ENCODE data around the gene SHC4.
A peak's percentile ranks its signal among the peaks of the same experiment; 100 is the strongest.

SHC4 gene

GRCh38 chr15:48833526-48834239 is 130.0 kb downstream of the SHC4 start:
- no peak for DNase-seq

GRCh38 chr15:48832648-48833047 is 131.1 kb downstream of the SHC4 start:
- DNase-seq, result no peak

- no peak for DNase-seq
Measured at GRCh38 chr15:48828906-48829305, 134.8 kb downstream of the SHC4 start.

- DNase-seq, result no peak
Measured at GRCh38 chr15:48828471-48828870, 135.2 kb downstream of the SHC4 start.

GRCh38 chr15:48825075-48825474 is 138.6 kb downstream of the SHC4 start:
- DNase-seq, result no peak

GRCh38 chr15:48823706-48824105 is 140.0 kb downstream of the SHC4 start:
- DNase-seq, result no peak

GRCh38 chr15:48823237-48823636 is 140.5 kb downstream of the SHC4 start:
- no peak for DNase-seq

- DNase-seq, result no peak
Measured at GRCh38 chr15:48814286-48814685, 149.4 kb downstream of the SHC4 start.

GRCh38 chr15:48811325-48811958 is 152.3 kb downstream of the SHC4 start:
- DNase-seq, result peak; percentile 4

- DNase-seq, result peak; percentile 99
Measured at GRCh38 chr15:48810414-48811324, 153.1 kb downstream of the SHC4 start, which contains the start of gene CEP152. Gene CEP152, minus strand, starts transcription at chr15:48811069. Its CDS starts 5,420 bp downstream, at chr15:48805649.

GRCh38 chr15:48806151-48806550 is 157.6 kb downstream of the SHC4 start:
- no peak for DNase-seq

GRCh38 chr15:48805591-48805990 is 158.1 kb downstream of the SHC4 start:
- DNase-seq, result no peak

- no peak for DNase-seq
Measured at GRCh38 chr15:48803877-48804276, 159.8 kb downstream of the SHC4 start.

GRCh38 chr15:48802867-48803266 is 160.9 kb downstream of the SHC4 start:
- no peak for DNase-seq

GRCh38 chr15:48802257-48802656 is 161.5 kb downstream of the SHC4 start:
- no peak for DNase-seq

- no peak for DNase-seq
Measured at GRCh38 chr15:48800811-48801455, 162.8 kb downstream of the SHC4 start.

GRCh38 chr15:48800245-48800644 is 163.5 kb downstream of the SHC4 start:
- no peak for DNase-seq

- DNase-seq, result no peak
Measured at GRCh38 chr15:48798319-48798718, 165.4 kb downstream of the SHC4 start.

- DNase-seq, result peak; percentile 6
Measured at GRCh38 chr15:48796930-48797329, 166.8 kb downstream of the SHC4 start.

GRCh38 chr15:48796521-48796920 is 167.2 kb downstream of the SHC4 start:
- no peak for DNase-seq

- DNase-seq, result no peak
Measured at GRCh38 chr15:48795901-48796300, 167.8 kb downstream of the SHC4 start.

- DNase-seq, result no peak
Measured at GRCh38 chr15:48794697-48795134, 169.0 kb downstream of the SHC4 start.

GRCh38 chr15:48792408-48792807 is 171.3 kb downstream of the SHC4 start:
- no peak for DNase-seq
